ENCODE data around the gene NXPH4. TPM values are rescaled to one million over a fixed set of nuclear protein-coding genes. Genes with fewer than 3 reads are reported as not detected.
A peak's percentile ranks its signal among the peaks of the same experiment; 100 is the strongest.

Gene NXPH4
- total and polyA plus RNA-seq, 12 donors = 0.06 to 3.7 (median 0.46) TPM; not detected in 3

GRCh38 chr12:57176139-57176477 lies 40.5 kb upstream of the NXPH4 start:
- DNase-seq = no peak
- intact Hi-C loops (cut with DNase I) = loop anchor here in 1 of 2 donors (5.0 kb wide), 1 partner anchor 44 kb away; no protein-coding TSS in a partner anchor
- Histone ChIP-seq H3K9me3 (replicated peaks in 1 of 3) (no peaks in the 10 kb centered on the region), H3K36me3 (replicated peaks in 1 of 2) (peaks cover 0 to 83% of the 10 kb centered on the region in 2 donors), H3K4me1 (replicated peaks in 1 of 2) (no peaks in the 10 kb centered on the region), H3K27me3 (no peaks in the 10 kb centered on the region), H3K4me3 (no peak overlapping the region), H3K27ac (peak overlapping the region in 1 of 5 donors; percentile 8)
- WGBS, 4 donors = 85 to 100% (median 90%) methylated on average over 3 to 9 of the region's 9 CpGs
- no peak for TF ChIP-seq POLR2A (IDR thresholded peaks at IDR 0.05)
- peak in 1 of 6 experiments; percentile 8 for TF ChIP-seq CTCF (IDR thresholded peaks at IDR 0.05)

GRCh38 chr12:57176846-57177245 lies 39.7 kb upstream of the NXPH4 start:
- no peak for TF ChIP-seq POLR2A (IDR thresholded peaks at IDR 0.05)
- TF ChIP-seq CTCF (IDR thresholded peaks at IDR 0.05) = no peak
- Histone ChIP-seq H3K4me3 (no peak overlapping the region), H3K27me3 (no peaks in the 10 kb centered on the region), H3K9me3 (replicated peaks in 1 of 3) (no peaks in the 10 kb centered on the region), H3K27ac (peak overlapping the region in 1 of 5 donors; percentile 1), H3K4me1 (replicated peaks in 1 of 2) (no peaks in the 10 kb centered on the region), H3K36me3 (replicated peaks in 1 of 2) (peaks cover 0 to 84% of the 10 kb centered on the region in 2 donors)
- WGBS, 4 donors = 85 to 93% (median 87%) methylated on average over 7 to 9 of the region's 9 CpGs
- intact Hi-C loops (cut with DNase I) = loop anchor here in 1 of 2 donors (5.0 kb wide), 1 partner anchor 45 kb away; no protein-coding TSS in a partner anchor
- no peak for DNase-seq

DNA sequence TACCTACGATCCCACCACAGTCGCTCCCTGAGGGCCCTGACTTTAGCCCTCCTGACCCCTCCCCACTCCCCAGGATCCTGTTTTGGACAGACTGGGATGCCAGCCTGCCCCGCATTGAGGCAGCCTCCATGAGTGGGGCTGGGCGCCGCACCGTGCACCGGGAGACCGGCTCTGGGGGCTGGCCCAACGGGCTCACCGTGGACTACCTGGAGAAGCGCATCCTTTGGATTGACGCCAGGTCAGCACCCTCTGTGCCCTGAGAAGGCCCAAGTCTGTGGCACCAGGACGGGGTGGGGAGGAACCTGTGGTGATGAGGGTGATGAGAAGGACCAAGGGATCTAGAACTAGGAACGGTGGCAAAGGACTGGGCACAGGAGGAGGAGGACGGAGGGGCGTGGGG lies 39.2 kb upstream of the NXPH4 start:
- no peak for TF ChIP-seq POLR2A (IDR thresholded peaks at IDR 0.05)
- no peak for TF ChIP-seq CTCF (IDR thresholded peaks at IDR 0.05)
- intact Hi-C loops (cut with DNase I) = loop anchor here in 1 of 2 donors (5.0 kb wide), 1 partner anchor 45 kb away; no protein-coding TSS in a partner anchor
- H3K36me3 ChIP-seq (replicated peaks in 1 of 2) = peaks cover 0 to 84% of the 10 kb centered on the region in 2 donors

DNA sequence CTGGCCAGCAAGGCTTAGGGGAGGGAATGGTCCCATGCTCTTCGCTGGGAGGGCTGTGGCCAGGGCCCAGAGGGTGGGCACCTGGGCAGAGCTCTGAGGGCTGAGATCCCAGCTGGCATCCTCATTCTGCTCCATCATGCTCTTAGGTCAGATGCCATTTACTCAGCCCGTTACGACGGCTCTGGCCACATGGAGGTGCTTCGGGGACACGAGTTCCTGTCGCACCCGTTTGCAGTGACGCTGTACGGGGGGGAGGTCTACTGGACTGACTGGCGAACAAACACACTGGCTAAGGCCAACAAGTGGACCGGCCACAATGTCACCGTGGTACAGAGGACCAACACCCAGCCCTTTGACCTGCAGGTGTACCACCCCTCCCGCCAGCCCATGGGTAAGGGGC lies 38.4 kb upstream of the NXPH4 start:
- Histone ChIP-seq H3K4me3 (no peak overlapping the region), H3K27me3 (no peaks in the 10 kb centered on the region), H3K4me1 (replicated peaks in 1 of 2) (no peaks in the 10 kb centered on the region), H3K36me3 (replicated peaks in 1 of 2) (peaks cover 0 to 76% of the 10 kb centered on the region in 2 donors), H3K27ac (no peak overlapping the region), H3K9me3 (replicated peaks in 1 of 3) (no peaks in the 10 kb centered on the region)
- 87 to 91% (median 90%) methylated on average over 11 to 14 of the region's 14 CpGs for WGBS, 4 donors
- no peak for DNase-seq
- intact Hi-C loops (cut with DNase I) = loop anchor here (2.0 to 5.0 kb wide), 2 partner anchors 46 to 53 kb away; no protein-coding TSS in a partner anchor
- TF ChIP-seq POLR2A (IDR thresholded peaks at IDR 0.05) (no peak), CTCF (IDR thresholded peaks at IDR 0.05) (no peak)

More for the DNA sequence above, 39.2 kb upstream of the NXPH4 start:
- Histone ChIP-seq H3K27ac (peak overlapping the region in 1 of 5 donors; percentile 1), H3K4me3 (no peak overlapping the region), H3K27me3 (no peaks in the 10 kb centered on the region), H3K9me3 (replicated peaks in 1 of 3) (no peaks in the 10 kb centered on the region), H3K4me1 (replicated peaks in 1 of 2) (no peaks in the 10 kb centered on the region)
- WGBS, 4 donors = 87 to 98% (median 90%) methylated on average over 8 to 16 of the region's 16 CpGs
- DNase-seq = no peak

Measured in adrenal gland (tissue), 12 donors.